Gastrocnemius medialis (tissue), 4 donors: ENCODE results near the gene STC2.

Experiments used
- POLR2A ChIP-seq, 2 donors: fragments of 450-650 bp; IDR thresholded peaks; one replicate each; pipeline ENCODE4 v1.6.1; 2017; ENCODE audit warnings: antibody characterized with exemption in 2 of 2, mild to moderate bottlenecking in 2 of 2, moderate library complexity in 2 of 2
- TF ChIP-seq, protein P1 (sequence below), 5 experiments: fragments of 450-650 bp in 3 of 5; fragments of 200-600 bp in 2 of 5; sonication (generic) in 2 of 5; IDR thresholded peaks in 4 of 5; conservative IDR thresholded peaks in 1 of 5; 1 replicate in 4 of 5; 2 replicates in 1 of 5; pipeline ENCODE4 v1.5.1; 2016 to 2019; ENCODE audit warnings: antibody characterized with exemption in 5 of 5, mild to moderate bottlenecking in 3 of 5, moderate library complexity in 3 of 5

- TF ChIP-seq, protein P1, sequence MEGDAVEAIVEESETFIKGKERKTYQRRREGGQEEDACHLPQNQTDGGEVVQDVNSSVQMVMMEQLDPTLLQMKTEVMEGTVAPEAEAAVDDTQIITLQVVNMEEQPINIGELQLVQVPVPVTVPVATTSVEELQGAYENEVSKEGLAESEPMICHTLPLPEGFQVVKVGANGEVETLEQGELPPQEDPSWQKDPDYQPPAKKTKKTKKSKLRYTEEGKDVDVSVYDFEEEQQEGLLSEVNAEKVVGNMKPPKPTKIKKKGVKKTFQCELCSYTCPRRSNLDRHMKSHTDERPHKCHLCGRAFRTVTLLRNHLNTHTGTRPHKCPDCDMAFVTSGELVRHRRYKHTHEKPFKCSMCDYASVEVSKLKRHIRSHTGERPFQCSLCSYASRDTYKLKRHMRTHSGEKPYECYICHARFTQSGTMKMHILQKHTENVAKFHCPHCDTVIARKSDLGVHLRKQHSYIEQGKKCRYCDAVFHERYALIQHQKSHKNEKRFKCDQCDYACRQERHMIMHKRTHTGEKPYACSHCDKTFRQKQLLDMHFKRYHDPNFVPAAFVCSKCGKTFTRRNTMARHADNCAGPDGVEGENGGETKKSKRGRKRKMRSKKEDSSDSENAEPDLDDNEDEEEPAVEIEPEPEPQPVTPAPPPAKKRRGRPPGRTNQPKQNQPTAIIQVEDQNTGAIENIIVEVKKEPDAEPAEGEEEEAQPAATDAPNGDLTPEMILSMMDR (IDR thresholded peaks at IDR 0.05 in 4 of 5, conservative IDR thresholded peaks at IDR 0.05 in 1 of 5) = no peak
- no peak for TF ChIP-seq POLR2A (IDR thresholded peaks at IDR 0.05)
These were observed 14.9 kb upstream of the STC2 start for GRCh38 chr5:173342813-173343755.
